ENCODE measurements around the gene PACSIN1.
A peak's percentile ranks its signal among the peaks of the same experiment; 100 is the strongest.

The PACSIN1 gene

DNA sequence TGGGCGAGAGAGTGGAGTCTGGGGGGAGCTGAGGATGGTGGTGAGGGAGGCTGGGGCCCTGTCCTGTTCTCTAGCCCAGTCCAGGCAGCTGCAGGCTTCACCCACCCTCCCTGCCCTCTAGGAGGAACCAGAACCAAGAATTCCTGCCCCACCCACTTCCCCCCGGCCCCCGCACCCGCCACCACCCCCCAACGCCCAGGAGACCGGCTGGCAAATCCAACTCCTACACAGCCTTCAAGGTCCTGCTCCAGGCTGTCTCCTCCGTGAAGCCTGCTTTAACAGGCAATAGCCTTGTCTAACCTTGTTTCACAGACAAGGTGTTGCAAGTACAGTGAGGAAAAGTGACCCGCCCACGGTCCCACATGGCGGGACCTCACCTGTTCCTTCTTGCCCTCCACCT is 87.9 kb downstream of the PACSIN1 start:
- TF ChIP-seq ZNF626 (tag by site-specific recombination; IDR thresholded peaks at IDR 0.05) (no peak), ZFHX2 (tag by site-specific recombination; conservative IDR thresholded peaks at IDR 0.05) (peak; percentile 33; the same call in 1 of the 2 replicates), ATF2 (tag by site-specific recombination; IDR thresholded peaks at IDR 0.05; ENCODE audit: low read depth) (no peak)
- CTCF ChIA-PET: no interaction called here
- Histone ChIP-seq H3K27ac (ENCODE audit: extremely low read depth, low read depth, low read length) (no peak overlapping the region), H3K4me1 (ENCODE audit: control insufficient read depth, insufficient read depth, low read length) (no peaks in the 10 kb centered on the region), H3K4me3 (ENCODE audit: low read depth, low read length) (no peak overlapping the region), H3K36me3 (ENCODE audit: control insufficient read depth in 2 of 2, insufficient read depth in 1 of 2, low read length in 2 of 2) (no peaks in the 10 kb centered on the region), H3K9me3 (ENCODE audit: control insufficient read depth, insufficient read depth, low read depth, low read length) (no peaks in the 10 kb centered on the region)
- POLR2A ChIA-PET: no interaction called here

GRCh38 chr6:34554291-34555006 is 88.6 kb downstream of the PACSIN1 start:
- H3K27ac ChIP-seq (ENCODE audit: extremely low read depth, low read depth, low read length): no peak overlapping the region
- no peaks in the 10 kb centered on the region for H3K36me3 ChIP-seq (ENCODE audit: control insufficient read depth in 2 of 2, insufficient read depth in 1 of 2, low read length in 2 of 2)
- H3K4me3 ChIP-seq (ENCODE audit: low read depth, low read length): no peak overlapping the region
- TF ChIP-seq ZNF558 (tag by site-specific recombination; IDR thresholded peaks at IDR 0.05) (no peak), ZNF449 (tag by site-specific recombination; IDR thresholded peaks at IDR 0.05) (peak; percentile 51; the same call in 1 of the 2 replicates), ZNF830 (tag by site-specific recombination; IDR thresholded peaks at IDR 0.05; ENCODE audit: low read depth) (no peak), ZNF184 (tag by site-specific recombination; IDR thresholded peaks at IDR 0.05) (no peak), GLIS2 (tag by site-specific recombination; IDR thresholded peaks at IDR 0.05) (peak; percentile 31; the same call in 1 of the 2 replicates)
- no peaks in the 10 kb centered on the region for H3K9me3 ChIP-seq (ENCODE audit: control insufficient read depth, insufficient read depth, low read depth, low read length)
- ChIA-PET POLR2A (no interaction called here), CTCF (interaction anchor here (0.6 to 0.7 kb wide), 3 partner anchors 474 to 920 kb away, joined by 3 to 5 read pairs (median 3); no protein-coding TSS in a partner anchor)
- no peaks in the 10 kb centered on the region for H3K4me1 ChIP-seq (ENCODE audit: control insufficient read depth, insufficient read depth, low read length)

DNA sequence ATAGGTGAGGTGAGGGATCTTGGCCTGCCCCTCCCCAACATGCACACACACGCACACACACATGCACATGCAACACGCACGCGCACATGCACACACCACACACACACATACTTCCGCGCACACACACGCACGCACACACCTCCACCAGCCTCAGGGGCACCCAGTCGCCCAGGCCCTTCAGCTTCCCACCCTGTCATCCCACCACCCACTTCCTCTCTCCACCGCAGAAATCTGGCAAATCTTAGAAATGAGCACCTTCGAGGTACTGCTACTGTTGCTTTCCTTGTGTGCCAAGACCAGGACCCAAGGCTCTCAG is 89.1 kb downstream of the PACSIN1 start:
- H3K9me3 ChIP-seq (ENCODE audit: control insufficient read depth, insufficient read depth, low read depth, low read length): no peaks in the 10 kb centered on the region
- no peaks in the 10 kb centered on the region for H3K36me3 ChIP-seq (ENCODE audit: control insufficient read depth in 2 of 2, insufficient read depth in 1 of 2, low read length in 2 of 2)
- ChIA-PET CTCF (interaction anchor here (0.6 to 0.7 kb wide), 3 partner anchors 474 to 921 kb away, joined by 3 to 5 read pairs (median 3); no protein-coding TSS in a partner anchor), POLR2A (no interaction called here)
- H3K4me3 ChIP-seq (ENCODE audit: low read depth, low read length): no peak overlapping the region
- no peaks in the 10 kb centered on the region for H3K4me1 ChIP-seq (ENCODE audit: control insufficient read depth, insufficient read depth, low read length)
- no peak overlapping the region for H3K27ac ChIP-seq (ENCODE audit: extremely low read depth, low read depth, low read length)
- no peak for TF ChIP-seq ZNF837 (tag by site-specific recombination; IDR thresholded peaks at IDR 0.05)
- TF ChIP-seq EGR2 (tag by site-specific recombination; IDR thresholded peaks at IDR 0.05; ENCODE audit: low read depth): peak; percentile 62
- TF ChIP-seq ZNF704 (tag by site-specific recombination; IDR thresholded peaks at IDR 0.05): no peak
- TF ChIP-seq, protein P1, sequence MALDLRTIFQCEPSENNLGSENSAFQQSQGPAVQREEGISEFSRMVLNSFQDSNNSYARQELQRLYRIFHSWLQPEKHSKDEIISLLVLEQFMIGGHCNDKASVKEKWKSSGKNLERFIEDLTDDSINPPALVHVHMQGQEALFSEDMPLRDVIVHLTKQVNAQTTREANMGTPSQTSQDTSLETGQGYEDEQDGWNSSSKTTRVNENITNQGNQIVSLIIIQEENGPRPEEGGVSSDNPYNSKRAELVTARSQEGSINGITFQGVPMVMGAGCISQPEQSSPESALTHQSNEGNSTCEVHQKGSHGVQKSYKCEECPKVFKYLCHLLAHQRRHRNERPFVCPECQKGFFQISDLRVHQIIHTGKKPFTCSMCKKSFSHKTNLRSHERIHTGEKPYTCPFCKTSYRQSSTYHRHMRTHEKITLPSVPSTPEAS (tag by site-specific recombination; IDR thresholded peaks at IDR 0.05): peak; percentile 97
- TF ChIP-seq ZFHX2 (tag by site-specific recombination; conservative IDR thresholded peaks at IDR 0.05): peak; percentile 60
- TF ChIP-seq TCF7L2 (IDR thresholded peaks at IDR 0.05; ENCODE audit: borderline replicate concordance, low read depth, low read length): no peak

Data from HEK293 (cell line).